GM12892 (cell line): ENCODE data around the gene AHCTF1.

Experiments used
- DNase-seq: peaks from one replicate; pipeline ENCODE4 v3.0.0; 2011; ENCODE audit not compliant: insufficient read length
- FAIRE-seq: peaks from 2 replicates; lab custom pipeline; 2011; peaks lifted over from hg19 to GRCh38; lab: Jason Lieb, UNC
- POLR2A ChIP-seq: IDR thresholded peaks from 2 replicates; pipeline ENCODE4 v1.6.1; 2011; ENCODE audit warnings: low read depth, low read length, control low read depth
- POLR2AphosphoS5 ChIP-seq: IDR thresholded peaks from 2 replicates; pipeline ENCODE4 v1.6.1; 2011; ENCODE audit warnings: low read depth, low read length, control low read depth
- TAF1 ChIP-seq: IDR thresholded peaks from 2 replicates; pipeline ENCODE4 v1.6.1; 2011; ENCODE audit warnings: low read depth, mild to moderate bottlenecking, control low read depth, low read length, borderline replicate concordance

The AHCTF1 gene

GRCh38 chr1:246794048-246794827, 137.5 kb downstream of the AHCTF1 start:
- DNase-seq (no peak), FAIRE-seq (no peak)
- no peak for TF ChIP-seq TAF1
- no peak for TF ChIP-seq POLR2A
- TF ChIP-seq POLR2AphosphoS5, result no peak

- FAIRE-seq, result no peak
- TF ChIP-seq POLR2A, result no peak
- TF ChIP-seq POLR2AphosphoS5, result no peak
- TF ChIP-seq TAF1, result no peak
Observed at GRCh38 chr1:246793356-246793896, 138.3 kb downstream of the AHCTF1 start.

GRCh38 chr1:246792603-246793002, 139.1 kb downstream of the AHCTF1 start:
- DNase-seq (no peak), FAIRE-seq (no peak)
- TF ChIP-seq POLR2A, result no peak
- no peak for TF ChIP-seq POLR2AphosphoS5
- TF ChIP-seq TAF1, result no peak

More at GRCh38 chr1:246793356-246793896, 138.3 kb downstream of the AHCTF1 start:
- no peak for DNase-seq

GRCh38 chr1:246791303-246791918, 140.3 kb downstream of the AHCTF1 start:
- no peak for DNase-seq
- no peak for TF ChIP-seq TAF1
- TF ChIP-seq POLR2A, result no peak
- TF ChIP-seq POLR2AphosphoS5, result no peak
- FAIRE-seq, result no peak

- FAIRE-seq, result no peak
- no peak for TF ChIP-seq POLR2AphosphoS5
- no peak for TF ChIP-seq TAF1
- no peak for TF ChIP-seq POLR2A
- no peak for DNase-seq
Observed at GRCh38 chr1:246790833-246791232, 140.9 kb downstream of the AHCTF1 start.

- TF ChIP-seq TAF1 (no peak), POLR2A (no peak), POLR2AphosphoS5 (no peak)
- DNase-seq (no peak), FAIRE-seq (no peak)
Observed at GRCh38 chr1:246790364-246790763, 141.4 kb downstream of the AHCTF1 start.

GRCh38 chr1:246789454-246790339, 142.1 kb downstream of the AHCTF1 start:
- TF ChIP-seq POLR2AphosphoS5 (no peak), TAF1 (no peak), POLR2A (no peak)
- DNase-seq (no peak), FAIRE-seq (no peak)
